HUES64 (cell line): ENCODE results near the gene ATP11B.

Experiments used
- H3K27ac ChIP-seq: 2 replicates; pipeline ENCODE4 v1.7.0; 2013; ENCODE audit warnings: low read depth, low read length, inconsistent platforms
- H3K27me3 ChIP-seq: 2 replicates; pipeline ENCODE4 v1.6.1; 2013; ENCODE audit warnings: mild to moderate bottlenecking, low read length; ENCODE audit not compliant: insufficient read depth
- H3K36me3 ChIP-seq: 2 replicates; pipeline ENCODE4 v1.6.1; 2013; ENCODE audit warnings: mild to moderate bottlenecking, low read length; ENCODE audit not compliant: insufficient read depth
- H3K4me1 ChIP-seq: 2 replicates; pipeline ENCODE4 v1.6.1; 2013; ENCODE audit warnings: mild to moderate bottlenecking, low read length, moderate library complexity; ENCODE audit not compliant: insufficient read depth
- H3K4me3 ChIP-seq: 2 replicates; pipeline ENCODE4 v1.5.1; 2013; ENCODE audit warnings: mild to moderate bottlenecking, low read length, moderate library complexity
- H3K9ac ChIP-seq: 2 replicates; pipeline ENCODE4 v1.6.1; 2013; ENCODE audit warnings: mild to moderate bottlenecking, low read depth, low read length
- H3K9me3 ChIP-seq: 2 replicates; pipeline ENCODE4 v1.6.1; 2013; ENCODE audit warnings: low read depth, low read length; ENCODE audit not compliant: insufficient read depth
- WGBS: fragments of 150-250, 120-280 bp; methylation state at CpG from one replicate; pipeline ENCODE4 v1.1.7; 2013; ENCODE audit warnings: missing lambda C conversion rate; 5-methylcytosine and 5-hydroxymethylcytosine counted together

ATP11B gene

DNA sequence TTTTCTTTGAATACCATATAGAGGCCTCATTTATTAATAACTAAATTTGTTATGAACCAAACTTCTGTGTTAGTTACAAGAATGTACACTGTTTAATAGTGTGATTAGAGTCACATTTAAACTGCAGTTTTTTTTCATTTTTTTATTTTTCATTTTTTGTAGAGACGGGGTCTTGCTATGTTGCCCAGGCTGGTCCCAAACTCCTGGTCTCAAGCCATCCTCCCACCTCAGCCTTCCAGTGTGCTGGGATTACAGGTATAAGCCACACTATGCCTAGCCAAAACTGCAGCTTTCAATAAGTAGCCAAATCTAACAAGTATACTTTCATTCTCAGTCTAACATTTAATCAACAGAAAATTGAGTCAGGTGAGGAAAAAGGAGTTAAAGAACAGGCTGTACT, 10.2 kb upstream of the ATP11B start:
- H3K27me3 ChIP-seq, result no peaks in the 10 kb centered on the region; the same call in 1 of the 2 replicates
- H3K4me1 ChIP-seq, result no peaks in the 10 kb centered on the region
- no peak overlapping the region for H3K4me3 ChIP-seq
- no peaks in the 10 kb centered on the region for H3K9me3 ChIP-seq
- H3K36me3 ChIP-seq, result no peaks in the 10 kb centered on the region
- 85% methylated on average over 1 of the region's 1 CpG for WGBS
- H3K27ac ChIP-seq, result no peak overlapping the region
- H3K9ac ChIP-seq, result no peak overlapping the region

DNA sequence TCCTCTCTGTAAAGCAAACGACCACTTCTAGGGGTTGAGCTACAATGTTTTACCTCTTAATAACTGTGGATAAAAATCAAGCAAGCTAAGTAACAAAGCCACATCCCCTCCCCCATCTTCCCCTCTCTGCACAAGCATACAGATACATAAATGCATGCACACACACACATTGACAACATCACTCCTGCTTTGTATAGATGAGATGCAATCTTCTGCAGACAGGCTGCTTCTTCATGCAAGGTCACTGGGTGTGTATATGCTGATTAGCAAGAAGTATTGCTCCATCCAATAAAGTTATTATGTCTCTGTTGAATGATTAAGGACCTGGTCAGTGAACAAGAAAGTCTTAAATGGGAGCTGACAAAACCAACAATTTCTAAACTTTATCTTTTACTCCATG, 8.8 kb upstream of the ATP11B start:
- Histone ChIP-seq H3K27me3 (no peaks in the 10 kb centered on the region), H3K27ac (no peak overlapping the region), H3K36me3 (no peaks in the 10 kb centered on the region), H3K4me3 (no peak overlapping the region), H3K9ac (no peak overlapping the region), H3K9me3 (no peaks in the 10 kb centered on the region), H3K4me1 (no peaks in the 10 kb centered on the region)
- WGBS, result 56% methylated on average over 1 of the region's 1 CpG

DNA sequence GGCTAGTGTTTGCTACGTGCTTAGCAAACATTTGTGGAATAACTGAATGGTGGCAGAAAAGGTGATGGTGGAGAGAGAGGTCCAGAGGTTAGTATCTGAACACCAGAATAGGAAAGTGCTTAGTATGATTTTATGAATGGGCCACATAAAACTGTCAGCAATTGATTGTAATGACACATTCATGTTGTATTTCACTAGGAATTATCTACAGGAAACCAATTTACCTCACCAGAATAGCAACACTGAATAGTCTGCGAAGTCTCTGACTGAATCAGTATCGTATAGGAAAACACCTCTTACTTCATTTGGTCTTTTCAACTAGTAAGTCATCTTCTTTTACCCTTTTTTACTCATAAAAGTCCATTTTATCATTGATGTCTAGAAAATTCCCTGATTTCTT, 8.2 kb upstream of the ATP11B start:
- Histone ChIP-seq H3K27ac (no peak overlapping the region), H3K36me3 (no peaks in the 10 kb centered on the region), H3K9me3 (no peaks in the 10 kb centered on the region), H3K27me3 (no peaks in the 10 kb centered on the region), H3K4me3 (no peak overlapping the region), H3K4me1 (no peaks in the 10 kb centered on the region), H3K9ac (no peak overlapping the region)
- 93% methylated on average over 3 of the region's 3 CpGs for WGBS

DNA sequence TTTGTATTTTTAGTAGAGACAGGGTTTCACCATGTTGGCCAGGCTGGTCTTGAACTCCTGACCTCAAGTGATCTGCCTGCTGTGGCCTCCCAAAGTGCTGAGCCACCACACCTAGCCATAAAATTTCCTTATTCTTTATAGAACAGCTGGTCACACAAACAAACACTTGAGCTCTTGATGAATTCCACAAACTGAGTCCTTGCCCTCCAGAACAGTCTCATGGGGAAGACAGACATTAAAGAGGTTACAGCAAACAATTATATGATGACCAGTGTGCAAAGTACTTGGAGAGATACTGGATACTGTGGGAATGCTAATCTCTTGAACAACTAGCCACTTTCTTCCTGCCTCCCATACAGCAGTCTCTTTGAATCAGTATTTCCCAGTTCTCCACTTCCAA, 7.5 kb upstream of the ATP11B start:
- H3K4me1 ChIP-seq, result no peaks in the 10 kb centered on the region
- H3K27ac ChIP-seq, result no peak overlapping the region
- H3K4me3 ChIP-seq, result no peak overlapping the region
- no peak overlapping the region for H3K9ac ChIP-seq
- no peaks in the 10 kb centered on the region for H3K36me3 ChIP-seq
- H3K27me3 ChIP-seq, result no peaks in the 10 kb centered on the region
- H3K9me3 ChIP-seq, result no peaks in the 10 kb centered on the region

DNA sequence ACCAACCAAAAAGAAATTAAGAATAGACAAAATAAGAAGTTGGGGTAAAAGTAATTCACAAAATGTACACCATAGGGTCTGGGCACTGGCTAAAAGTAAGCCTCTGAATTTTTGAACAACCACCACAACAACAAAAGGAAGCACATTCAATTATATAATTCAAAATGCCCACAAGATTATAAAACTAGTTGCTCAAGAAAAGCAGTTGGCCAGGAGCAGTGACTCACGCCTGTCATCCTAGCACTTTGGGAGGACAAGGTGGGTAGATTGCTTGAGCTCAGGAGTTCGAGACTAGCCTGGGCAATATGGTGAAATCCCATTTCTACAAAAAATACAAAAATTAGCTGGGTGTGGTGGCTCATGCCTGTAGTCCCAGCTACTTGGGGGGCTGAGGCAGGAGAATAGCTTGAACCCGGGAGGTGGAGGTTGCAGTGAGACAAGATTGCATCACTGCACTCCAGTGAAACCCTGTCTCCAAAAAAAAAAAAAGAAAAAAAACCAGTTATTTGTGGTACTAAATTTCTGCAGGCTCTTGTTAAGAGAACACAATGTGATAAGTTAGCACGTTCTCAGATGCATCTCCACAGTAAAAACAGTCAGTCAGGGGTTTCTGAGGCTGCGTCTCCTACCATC, 6.6 kb upstream of the ATP11B start:
- Histone ChIP-seq H3K27ac (no peak overlapping the region), H3K9me3 (no peaks in the 10 kb centered on the region), H3K4me1 (no peaks in the 10 kb centered on the region), H3K36me3 (no peaks in the 10 kb centered on the region), H3K9ac (no peak overlapping the region), H3K27me3 (0 out of 2 replicates have a peak, but pooled peaks cover 1% of the 10 kb centered on the region), H3K4me3 (no peak overlapping the region)
- WGBS, result 87% methylated on average over 4 of the region's 5 CpGs

DNA sequence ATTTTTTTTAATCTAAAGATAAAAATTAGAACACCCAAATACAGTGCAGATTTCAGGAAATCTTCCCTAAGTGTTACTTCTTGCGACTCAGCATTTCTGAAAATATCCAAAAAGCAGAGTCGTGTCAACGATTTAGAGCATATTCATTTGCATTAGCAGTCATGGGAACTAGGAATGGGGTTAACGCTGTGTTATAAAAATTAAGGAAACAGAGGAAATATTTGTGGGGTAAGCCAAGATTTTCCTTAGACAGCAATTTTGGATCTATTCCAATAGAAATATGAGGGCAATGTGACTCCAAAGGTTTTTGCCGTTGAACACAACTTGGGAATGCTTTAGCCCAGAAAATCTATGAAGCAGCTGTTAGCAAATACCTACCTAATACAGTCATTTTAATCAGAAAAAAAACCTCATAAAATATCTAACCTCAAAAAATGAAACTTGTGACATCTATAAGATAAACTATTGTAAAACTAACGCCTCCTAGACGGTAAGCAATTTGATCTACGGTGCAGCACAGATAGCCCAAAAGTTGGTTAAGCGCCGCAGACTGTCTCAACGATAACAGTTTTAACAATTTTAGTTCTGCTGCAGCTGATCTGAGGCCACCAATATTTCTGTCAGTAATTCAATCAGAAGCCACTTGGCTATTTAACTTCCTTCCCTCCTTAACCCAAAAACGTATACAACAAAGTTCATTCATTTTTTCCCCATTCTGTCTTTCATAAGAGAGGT, 5.8 kb upstream of the ATP11B start:
- no peak overlapping the region for H3K4me3 ChIP-seq
- H3K9ac ChIP-seq, result no peak overlapping the region
- no peaks in the 10 kb centered on the region for H3K9me3 ChIP-seq
- H3K27me3 ChIP-seq, result 0 out of 2 replicates have a peak, but pooled peaks cover 2% of the 10 kb centered on the region
- H3K27ac ChIP-seq, result no peak overlapping the region
- 92% methylated on average over 12 of the region's 12 CpGs for WGBS
- H3K4me1 ChIP-seq, result no peaks in the 10 kb centered on the region
- H3K36me3 ChIP-seq, result no peaks in the 10 kb centered on the region

DNA sequence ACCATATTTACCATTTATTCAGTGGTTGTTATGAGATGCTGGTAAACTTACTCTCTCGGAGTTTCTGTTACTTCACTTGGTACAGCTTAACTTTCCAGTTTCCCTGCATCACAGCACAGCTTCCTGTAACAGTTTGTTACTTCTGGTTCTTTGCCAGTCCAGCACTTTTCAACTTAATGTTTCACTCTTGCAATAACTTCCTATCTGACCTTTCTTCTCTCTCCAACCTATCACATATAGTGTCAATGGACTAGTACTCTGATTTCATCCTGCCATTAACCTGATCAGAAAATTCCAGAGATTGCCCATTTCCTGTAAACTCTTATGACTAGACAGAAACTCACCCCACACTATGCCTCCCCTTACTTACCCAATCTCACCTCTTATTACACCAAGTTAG, 3.9 kb upstream of the ATP11B start:
- H3K4me3 ChIP-seq, result no peak overlapping the region
- H3K9ac ChIP-seq, result no peak overlapping the region
- no peaks in the 10 kb centered on the region for H3K9me3 ChIP-seq
- H3K4me1 ChIP-seq, result no peaks in the 10 kb centered on the region
- H3K27ac ChIP-seq, result no peak overlapping the region
- H3K27me3 ChIP-seq, result peaks cover 4% of the 10 kb centered on the region
- WGBS, result 92% methylated on average over 1 of the region's 1 CpG
- no peaks in the 10 kb centered on the region for H3K36me3 ChIP-seq

DNA sequence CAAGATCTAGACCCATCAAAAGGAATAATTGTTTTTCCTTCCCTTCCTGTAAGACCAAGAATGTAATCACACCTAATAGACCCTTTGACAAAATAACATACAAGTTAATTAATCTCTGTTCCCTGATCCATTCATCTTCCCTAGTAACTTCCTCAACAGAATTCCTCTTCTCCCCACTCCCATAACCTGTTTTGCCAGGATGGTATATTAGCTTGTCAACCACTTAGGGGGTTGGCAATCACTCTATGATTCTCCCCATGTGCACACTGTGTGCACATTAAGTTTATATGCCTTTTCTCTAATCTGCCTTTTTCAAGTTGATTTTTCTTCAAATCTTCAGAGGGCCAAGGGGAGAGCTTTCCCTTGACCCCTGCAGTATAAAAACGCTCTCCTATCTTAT, 2.7 kb upstream of the ATP11B start:
- Histone ChIP-seq H3K4me3 (no peak overlapping the region), H3K9me3 (no peaks in the 10 kb centered on the region), H3K27ac (no peak overlapping the region), H3K4me1 (peaks cover 9% of the 10 kb centered on the region), H3K27me3 (peaks cover 16% of the 10 kb centered on the region), H3K36me3 (no peaks in the 10 kb centered on the region), H3K9ac (no peak overlapping the region)
- 63% methylated on average over 1 of the region's 1 CpG for WGBS

DNA sequence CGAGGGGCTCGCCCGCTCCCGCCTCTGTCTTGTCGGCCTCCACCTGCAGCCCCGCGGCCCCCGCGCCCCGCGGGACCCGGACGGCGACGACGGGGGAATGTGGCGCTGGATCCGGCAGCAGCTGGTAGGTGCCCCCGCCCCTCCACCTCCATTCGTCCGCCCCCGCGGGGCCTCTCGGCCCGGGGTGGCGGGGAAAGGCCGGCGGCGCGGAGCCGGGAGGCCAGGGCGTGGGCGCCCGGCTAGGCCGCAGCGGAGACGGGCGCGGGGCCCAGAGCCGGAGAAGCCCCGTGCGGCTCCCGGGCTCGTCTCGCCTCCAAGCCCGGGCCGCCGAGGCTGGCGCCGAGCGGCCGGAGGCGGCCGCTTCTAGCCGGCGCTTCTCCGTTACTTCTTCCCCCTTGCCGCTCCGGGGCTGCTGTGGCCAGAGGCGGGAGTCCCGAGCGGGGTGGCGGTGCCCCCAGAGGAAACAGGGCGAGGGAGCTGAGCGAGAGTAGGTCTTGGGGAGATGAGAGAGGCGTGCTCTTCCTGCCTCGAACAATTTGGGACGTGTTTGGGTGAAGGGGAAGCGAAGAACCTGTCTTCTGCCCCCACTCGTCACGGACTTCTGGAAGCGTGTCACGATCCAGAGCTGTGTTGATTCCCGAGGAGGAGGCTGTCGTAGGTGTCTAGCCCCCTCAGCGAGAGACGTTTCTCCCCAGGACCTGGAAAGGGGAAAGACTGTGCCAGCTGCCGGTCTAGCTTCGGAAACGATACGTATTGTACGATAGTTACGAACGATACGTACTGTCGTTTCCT, 555 bp downstream of the ATP11B start:
- no peak overlapping the region; the same call in 1 of the 2 replicates for H3K27ac ChIP-seq

DNA sequence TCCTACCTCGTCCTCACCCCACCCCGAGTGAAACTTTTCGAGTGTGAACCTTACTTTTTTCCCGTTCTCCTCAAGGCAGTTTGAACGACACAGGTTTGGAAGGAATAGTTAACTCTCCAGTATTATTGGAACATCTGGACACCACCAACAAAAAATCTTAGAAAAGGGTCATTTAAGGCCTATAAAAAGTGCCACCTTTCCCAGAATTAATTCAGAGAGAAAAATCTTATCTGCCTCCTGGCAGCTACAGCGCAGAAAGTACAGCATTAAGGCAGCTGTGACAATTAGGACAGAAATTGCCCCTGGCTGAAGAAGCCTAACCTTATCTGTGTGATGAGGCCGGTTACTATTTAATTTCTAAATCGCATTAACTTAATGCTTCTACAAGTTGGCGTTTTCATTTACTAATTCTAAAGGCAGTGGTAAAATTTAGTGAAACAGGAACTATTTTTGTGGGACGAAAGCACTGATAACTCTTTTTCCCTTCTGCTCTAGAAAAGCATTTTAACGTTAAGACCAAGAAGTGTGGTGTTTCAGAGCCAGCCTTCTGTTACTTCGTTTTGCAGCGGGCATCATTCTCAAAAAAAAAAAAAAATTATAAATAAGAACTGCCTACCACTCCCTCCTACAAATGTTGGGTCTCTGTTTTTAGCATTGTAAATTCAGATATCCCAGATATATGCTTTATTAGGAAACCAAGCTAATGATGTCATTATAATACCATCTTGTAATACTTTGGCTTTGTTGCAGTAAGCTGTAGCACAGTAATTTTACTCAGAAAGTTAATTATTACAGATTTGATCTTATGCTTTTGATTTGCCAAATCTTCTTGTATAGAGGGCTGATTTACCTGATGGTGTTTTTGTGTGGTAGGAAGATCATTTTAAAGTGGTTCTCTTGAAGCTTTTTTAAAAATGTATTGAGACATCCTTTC, 1.4 kb downstream of the ATP11B start:
- peak overlapping the region; percentile 91 for H3K4me3 ChIP-seq
- 21% methylated on average over 12 of the region's 13 CpGs for WGBS
- peaks cover 21% of the 10 kb centered on the region for H3K27me3 ChIP-seq
- no peaks in the 10 kb centered on the region for H3K36me3 ChIP-seq
- H3K4me1 ChIP-seq, result peaks cover 9% of the 10 kb centered on the region
- H3K27ac ChIP-seq, result no peak overlapping the region
- H3K9ac ChIP-seq, result peak overlapping the region; percentile 79
- H3K9me3 ChIP-seq, result no peaks in the 10 kb centered on the region

More for the DNA sequence above, 555 bp downstream of the ATP11B start:
- no peaks in the 10 kb centered on the region for H3K9me3 ChIP-seq
- H3K9ac ChIP-seq, result peak overlapping the region; percentile 79
- H3K4me1 ChIP-seq, result peaks cover 9% of the 10 kb centered on the region
- H3K27me3 ChIP-seq, result peaks cover 21% of the 10 kb centered on the region
- peak overlapping the region; percentile 91 for H3K4me3 ChIP-seq
- WGBS, result under 1% methylated on average over 86 of the region's 86 CpGs
- H3K36me3 ChIP-seq, result no peaks in the 10 kb centered on the region
